ENCODE results near the gene PSPH. TPM values are rescaled to one million over a fixed set of nuclear protein-coding genes. Genes with fewer than 3 reads are reported as not detected.

The PSPH gene
- total RNA-seq, 1 experiment from 2014 or later, result 111 TPM

GRCh38 chr7:56079450-56080185, 28.4 kb upstream of the PSPH start:
- intact Hi-C loops (cut with micrococcal nuclease; ENCODE audit: unreplicated experiment), result loop anchor here (10.0 kb wide), 2 partner anchors 195 to 335 kb away; partner anchors contain the start of gene ZNF713
- peaks cover 11% of the 10 kb centered on the region for H3K36me3 Mint-ChIP-seq (ENCODE audit: insufficient read depth, unreplicated experiment)
- H3K4me3 ChIP-seq (ENCODE audit: low read depth, low read length), result no peak overlapping the region
- H3K27me3 Mint-ChIP-seq (ENCODE audit: insufficient read depth, unreplicated experiment), result no peaks in the 10 kb centered on the region
- no peaks in the 10 kb centered on the region for H3K27me3 ChIP-seq (replicated peaks; ENCODE audit: control insufficient read depth, insufficient read depth, low read length)
- H3K27ac Mint-ChIP-seq (ENCODE audit: unreplicated experiment), result no peak overlapping the region
- H3K4me1 ChIP-seq, result no peaks in the 10 kb centered on the region
- BruUV-seq (replicated peaks), result TSS peak; percentile 81
- no peaks in the 10 kb centered on the region for H3K9me3 Mint-ChIP-seq (ENCODE audit: unreplicated experiment)
- peaks cover 1% of the 10 kb centered on the region; the same call in 1 of the 2 replicates for H3K36me3 ChIP-seq (ENCODE audit: control insufficient read depth, insufficient read depth, low read length)
- ChIA-PET POLR2A (no interaction called here), CTCF (no interaction called here)
- H3K9me3 ChIP-seq, result no peaks in the 10 kb centered on the region
- no peak overlapping the region for H3K4me3 Mint-ChIP-seq (ENCODE audit: unreplicated experiment)
- no peaks in the 10 kb centered on the region for H3K4me1 Mint-ChIP-seq (ENCODE audit: low read depth, unreplicated experiment)
- no peak for DNase-seq
- TF ChIP-seq, protein P1, sequence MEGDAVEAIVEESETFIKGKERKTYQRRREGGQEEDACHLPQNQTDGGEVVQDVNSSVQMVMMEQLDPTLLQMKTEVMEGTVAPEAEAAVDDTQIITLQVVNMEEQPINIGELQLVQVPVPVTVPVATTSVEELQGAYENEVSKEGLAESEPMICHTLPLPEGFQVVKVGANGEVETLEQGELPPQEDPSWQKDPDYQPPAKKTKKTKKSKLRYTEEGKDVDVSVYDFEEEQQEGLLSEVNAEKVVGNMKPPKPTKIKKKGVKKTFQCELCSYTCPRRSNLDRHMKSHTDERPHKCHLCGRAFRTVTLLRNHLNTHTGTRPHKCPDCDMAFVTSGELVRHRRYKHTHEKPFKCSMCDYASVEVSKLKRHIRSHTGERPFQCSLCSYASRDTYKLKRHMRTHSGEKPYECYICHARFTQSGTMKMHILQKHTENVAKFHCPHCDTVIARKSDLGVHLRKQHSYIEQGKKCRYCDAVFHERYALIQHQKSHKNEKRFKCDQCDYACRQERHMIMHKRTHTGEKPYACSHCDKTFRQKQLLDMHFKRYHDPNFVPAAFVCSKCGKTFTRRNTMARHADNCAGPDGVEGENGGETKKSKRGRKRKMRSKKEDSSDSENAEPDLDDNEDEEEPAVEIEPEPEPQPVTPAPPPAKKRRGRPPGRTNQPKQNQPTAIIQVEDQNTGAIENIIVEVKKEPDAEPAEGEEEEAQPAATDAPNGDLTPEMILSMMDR (IDR thresholded peaks at IDR 0.05; ENCODE audit: insufficient read depth in 1 of 2, low read depth in 1 of 2, low read length in 1 of 2, severe bottlenecking in 1 of 2, unreplicated experiment in 1 of 2), result peak in 1 of 2 experiments; percentile 24

DNA sequence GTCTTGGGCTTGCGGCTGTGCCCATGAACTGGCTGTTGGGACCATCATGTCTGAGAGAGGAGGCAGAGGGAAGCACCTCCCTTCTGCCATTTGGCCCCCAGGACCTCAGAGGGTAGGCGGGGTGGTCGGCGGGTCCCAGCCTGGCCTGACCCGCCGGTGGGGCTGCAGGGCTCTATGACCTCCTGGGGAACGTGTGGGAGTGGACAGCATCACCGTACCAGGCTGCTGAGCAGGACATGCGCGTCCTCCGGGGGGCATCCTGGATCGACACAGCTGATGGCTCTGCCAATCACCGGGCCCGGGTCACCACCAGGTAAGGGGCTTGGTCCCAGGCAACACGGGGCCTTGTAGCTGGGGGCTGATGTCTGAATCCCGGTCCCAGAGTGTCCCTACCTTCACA, 27.0 kb upstream of the PSPH start:
- Mint-ChIP-seq H3K4me1 (ENCODE audit: low read depth, unreplicated experiment) (peaks cover 7% of the 10 kb centered on the region), H3K9me3 (ENCODE audit: unreplicated experiment) (no peaks in the 10 kb centered on the region), H3K36me3 (ENCODE audit: insufficient read depth, unreplicated experiment) (peaks cover 12% of the 10 kb centered on the region), H3K27ac (ENCODE audit: unreplicated experiment) (no peak overlapping the region), H3K4me3 (ENCODE audit: unreplicated experiment) (no peak overlapping the region), H3K27me3 (ENCODE audit: insufficient read depth, unreplicated experiment) (no peaks in the 10 kb centered on the region)
- peaks cover 4% of the 10 kb centered on the region for H3K36me3 ChIP-seq (ENCODE audit: control insufficient read depth, insufficient read depth, low read length)
- ChIA-PET CTCF (interaction anchor here (1.0 kb wide), 1 partner anchor 71 kb away, joined by 3 read pairs; no protein-coding TSS in a partner anchor), POLR2A (no interaction called here)
- no peaks in the 10 kb centered on the region for H3K9me3 ChIP-seq
- TF ChIP-seq, protein P1 (IDR thresholded peaks at IDR 0.05; ENCODE audit: insufficient read depth in 1 of 2, low read depth in 1 of 2, low read length in 1 of 2, severe bottlenecking in 1 of 2, unreplicated experiment in 1 of 2), result no peak
- no peaks in the 10 kb centered on the region for H3K27me3 ChIP-seq (replicated peaks; ENCODE audit: control insufficient read depth, insufficient read depth, low read length)
- H3K4me1 ChIP-seq, result no peaks in the 10 kb centered on the region
- peak in 1 of 2 experiments; percentile 27 for DNase-seq
- BruUV-seq (replicated peaks), result no TSS peak
- intact Hi-C loops (cut with micrococcal nuclease; ENCODE audit: unreplicated experiment), result loop anchor here (10.0 kb wide), 2 partner anchors 193 to 333 kb away; partner anchors contain the start of gene ZNF713
- no peak overlapping the region for H3K4me3 ChIP-seq (ENCODE audit: low read depth, low read length)

GRCh38 chr7:56077681-56078080, 26.4 kb upstream of the PSPH start:
- Histone ChIP-seq H3K4me1 (no peaks in the 10 kb centered on the region), H3K36me3 (ENCODE audit: control insufficient read depth, insufficient read depth, low read length) (peaks cover 4% of the 10 kb centered on the region), H3K9me3 (no peaks in the 10 kb centered on the region), H3K4me3 (ENCODE audit: low read depth, low read length) (no peak overlapping the region), H3K27me3 (replicated peaks; ENCODE audit: control insufficient read depth, insufficient read depth, low read length) (no peaks in the 10 kb centered on the region)
- ChIA-PET POLR2A (no interaction called here), CTCF (interaction anchor here (1.0 kb wide), 1 partner anchor 70 kb away, joined by 3 read pairs; no protein-coding TSS in a partner anchor)
- BruUV-seq (replicated peaks), result no TSS peak
- Mint-ChIP-seq H3K36me3 (ENCODE audit: insufficient read depth, unreplicated experiment) (peaks cover 15% of the 10 kb centered on the region), H3K27ac (ENCODE audit: unreplicated experiment) (no peak overlapping the region), H3K4me3 (ENCODE audit: unreplicated experiment) (no peak overlapping the region), H3K27me3 (ENCODE audit: insufficient read depth, unreplicated experiment) (no peaks in the 10 kb centered on the region), H3K4me1 (ENCODE audit: low read depth, unreplicated experiment) (peaks cover 12% of the 10 kb centered on the region), H3K9me3 (ENCODE audit: unreplicated experiment) (no peaks in the 10 kb centered on the region)
- peak in 1 of 2 experiments; percentile 23 for DNase-seq
- TF ChIP-seq, protein P1 (IDR thresholded peaks at IDR 0.05; ENCODE audit: insufficient read depth in 1 of 2, low read depth in 1 of 2, low read length in 1 of 2, severe bottlenecking in 1 of 2, unreplicated experiment in 1 of 2), result no peak
- intact Hi-C loops (cut with micrococcal nuclease; ENCODE audit: unreplicated experiment), result loop anchor here (10.0 kb wide), 2 partner anchors 193 to 333 kb away; partner anchors contain the start of gene ZNF713

Data from Caco-2 (cell line).